Prostate gland (tissue), 2 donors: ENCODE measurements around the gene DNAH9.

Source experiments
- POLR2A ChIP-seq: fragments of 450-650 bp; IDR thresholded peaks from one replicate; pipeline ENCODE4 v1.6.1; 2016; ENCODE audit warnings: antibody characterized with exemption, mild to moderate bottlenecking
- POLR2AphosphoS5 ChIP-seq: sonication (generic); formaldehyde crosslinking; IDR thresholded peaks from one replicate; pipeline ENCODE4 v1.6.1; 2017; ENCODE audit warnings: antibody characterized with exemption
- TF ChIP-seq, protein P1 (sequence below), 4 experiments: fragments of 200-600 bp in 2 of 4; fragments of 450-650 bp in 2 of 4; sonication (generic) in 2 of 4; IDR thresholded peaks; 1 replicate in 3 of 4; 2 replicates in 1 of 4; pipeline ENCODE4 v1.5.1; 2016 to 2019; ENCODE audit warnings: antibody characterized with exemption in 4 of 4, mild to moderate bottlenecking in 2 of 4, moderate library complexity in 2 of 4

DNA sequence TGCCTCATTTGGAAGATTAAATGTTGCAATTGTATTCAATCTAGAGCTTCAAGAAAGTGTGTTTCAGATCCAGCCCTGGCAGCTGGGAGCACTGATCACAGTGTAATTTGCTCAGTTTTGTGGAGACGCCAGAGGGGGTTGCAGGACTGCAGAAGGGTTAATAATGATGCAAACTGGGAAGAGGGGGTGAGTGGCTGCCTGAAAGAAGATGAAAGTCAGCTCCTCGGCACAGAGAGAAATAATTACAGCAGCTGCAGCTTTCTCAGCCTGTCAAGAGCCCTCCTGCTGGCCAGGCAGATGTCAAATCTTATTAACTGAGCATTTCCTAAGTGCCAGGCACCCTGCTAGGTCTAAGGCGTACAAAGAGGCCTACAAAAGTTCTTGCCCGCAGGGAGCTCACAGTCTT is 301.3 kb downstream of the DNAH9 start:
- TF ChIP-seq, protein P1, sequence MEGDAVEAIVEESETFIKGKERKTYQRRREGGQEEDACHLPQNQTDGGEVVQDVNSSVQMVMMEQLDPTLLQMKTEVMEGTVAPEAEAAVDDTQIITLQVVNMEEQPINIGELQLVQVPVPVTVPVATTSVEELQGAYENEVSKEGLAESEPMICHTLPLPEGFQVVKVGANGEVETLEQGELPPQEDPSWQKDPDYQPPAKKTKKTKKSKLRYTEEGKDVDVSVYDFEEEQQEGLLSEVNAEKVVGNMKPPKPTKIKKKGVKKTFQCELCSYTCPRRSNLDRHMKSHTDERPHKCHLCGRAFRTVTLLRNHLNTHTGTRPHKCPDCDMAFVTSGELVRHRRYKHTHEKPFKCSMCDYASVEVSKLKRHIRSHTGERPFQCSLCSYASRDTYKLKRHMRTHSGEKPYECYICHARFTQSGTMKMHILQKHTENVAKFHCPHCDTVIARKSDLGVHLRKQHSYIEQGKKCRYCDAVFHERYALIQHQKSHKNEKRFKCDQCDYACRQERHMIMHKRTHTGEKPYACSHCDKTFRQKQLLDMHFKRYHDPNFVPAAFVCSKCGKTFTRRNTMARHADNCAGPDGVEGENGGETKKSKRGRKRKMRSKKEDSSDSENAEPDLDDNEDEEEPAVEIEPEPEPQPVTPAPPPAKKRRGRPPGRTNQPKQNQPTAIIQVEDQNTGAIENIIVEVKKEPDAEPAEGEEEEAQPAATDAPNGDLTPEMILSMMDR (IDR thresholded peaks at IDR 0.05): no peak
- TF ChIP-seq POLR2A (no peak), POLR2AphosphoS5 (no peak)
